ENCODE data around the gene RET.

The RET gene

DNA sequence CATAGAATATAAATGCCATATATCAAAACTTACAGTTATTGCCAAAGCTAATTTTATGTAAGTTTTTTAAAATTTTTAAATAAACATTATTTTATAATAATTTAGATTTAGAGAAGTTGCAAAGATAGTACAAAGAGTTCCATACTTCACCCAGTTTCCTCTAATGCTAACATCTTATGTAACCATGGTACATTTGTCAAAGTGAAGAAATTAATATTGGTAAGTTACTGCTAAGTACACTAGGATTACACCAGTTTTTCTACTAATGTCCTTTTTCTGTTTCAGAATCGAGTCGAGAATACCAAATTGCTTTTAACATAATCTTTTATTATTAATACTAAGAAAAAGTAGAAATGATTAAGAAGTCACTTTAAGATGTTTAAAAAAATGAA is 90.6 kb downstream of the RET start:
- no peak for DNase-seq

DNA sequence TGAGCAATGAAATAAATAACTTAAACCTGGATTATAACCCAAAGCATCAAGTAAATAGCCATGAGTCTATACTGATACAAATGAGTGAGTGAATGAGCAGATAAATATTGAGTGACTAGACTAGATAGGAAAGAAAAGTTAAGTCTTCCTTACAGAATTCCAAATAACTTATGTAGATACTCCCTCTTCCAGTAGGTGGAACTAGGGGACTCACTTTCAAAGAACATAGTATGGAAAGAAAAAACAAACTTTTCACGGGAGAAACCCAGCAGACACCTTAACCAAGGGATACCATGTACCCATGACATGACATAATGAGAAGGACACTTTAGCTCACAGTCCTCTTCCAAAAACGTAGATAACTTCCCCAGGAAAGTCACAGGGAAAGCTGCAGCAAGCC is 93.6 kb downstream of the RET start:
- no peak for DNase-seq

DNA sequence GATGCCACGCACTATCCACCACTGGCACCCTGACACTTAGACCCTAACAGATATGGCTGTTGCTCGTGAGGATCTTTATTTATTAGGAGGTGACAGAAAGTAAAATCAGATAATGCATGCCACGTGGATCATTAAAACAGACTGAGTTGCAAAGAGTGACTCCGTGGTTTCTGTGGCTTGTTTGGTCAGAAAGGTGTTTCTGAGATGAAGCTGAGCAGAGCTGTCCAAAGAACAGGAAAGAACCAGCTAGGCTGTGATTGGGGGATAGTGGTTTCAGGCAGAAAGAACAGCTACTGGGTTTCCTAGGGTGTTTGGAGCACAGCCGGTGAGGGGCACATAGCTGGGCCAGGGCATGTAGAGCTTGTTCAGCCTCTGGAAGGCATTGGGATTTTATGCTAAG is 95.8 kb downstream of the RET start:
- DNase-seq: no peak

DNA sequence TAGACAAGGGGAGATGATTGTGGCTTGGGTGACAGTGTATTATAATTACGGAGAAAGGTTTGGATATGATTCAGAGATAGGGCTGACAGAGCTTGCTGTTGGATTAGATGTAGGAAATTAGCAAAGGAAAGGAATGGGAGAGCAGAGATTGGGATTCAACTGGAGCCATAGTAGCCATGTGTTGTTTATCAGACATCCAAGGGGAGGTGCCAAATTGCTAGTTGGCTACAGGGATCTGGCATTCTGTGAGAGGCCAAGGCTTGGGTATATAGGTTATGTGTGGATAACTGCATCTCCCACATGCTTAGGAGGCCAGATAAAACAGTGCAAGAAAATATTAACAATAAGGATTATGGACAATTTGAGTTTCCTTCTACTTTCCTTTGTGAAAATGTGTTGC is 96.3 kb downstream of the RET start:
- DNase-seq: no peak

DNA sequence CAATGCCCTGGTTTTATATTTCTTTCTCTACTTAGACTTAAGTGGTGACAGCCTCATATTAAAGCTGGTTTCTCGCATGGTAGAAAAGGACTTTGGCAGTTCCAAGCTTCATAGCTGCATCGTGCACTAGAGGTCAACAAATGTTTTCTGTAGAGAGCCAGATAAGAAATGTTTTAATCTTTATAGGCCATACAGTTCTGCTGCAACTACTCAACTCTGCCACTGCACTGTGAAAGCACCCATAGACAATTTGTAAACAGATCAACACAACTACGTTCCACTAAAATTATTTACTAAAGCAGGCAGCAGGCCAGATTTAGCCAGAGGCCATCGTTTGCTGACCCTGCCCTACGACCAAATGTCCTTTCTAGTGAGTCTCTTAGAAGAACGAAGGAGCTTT is 98.1 kb downstream of the RET start:
- DNase-seq: no peak

DNA sequence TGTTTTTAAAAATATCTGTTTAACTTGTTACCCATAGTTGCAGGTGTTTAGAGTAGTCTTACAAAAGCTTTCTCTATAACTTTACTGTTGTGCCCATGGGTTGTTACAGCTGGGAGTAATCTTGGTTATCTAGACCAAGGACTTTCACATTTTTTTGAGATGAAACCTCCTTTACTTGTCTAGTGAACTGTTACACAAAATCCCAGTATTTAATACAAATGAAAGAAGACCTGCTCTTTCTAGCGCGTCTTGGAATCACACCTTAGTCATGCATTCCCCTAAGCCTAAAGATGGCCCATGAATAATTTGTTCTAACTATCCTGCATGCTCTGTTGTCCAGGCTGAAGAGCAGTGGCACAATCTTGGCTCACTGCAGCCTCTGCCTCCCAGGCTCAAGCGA is 99.4 kb downstream of the RET start:
- no peak for DNase-seq

DNA sequence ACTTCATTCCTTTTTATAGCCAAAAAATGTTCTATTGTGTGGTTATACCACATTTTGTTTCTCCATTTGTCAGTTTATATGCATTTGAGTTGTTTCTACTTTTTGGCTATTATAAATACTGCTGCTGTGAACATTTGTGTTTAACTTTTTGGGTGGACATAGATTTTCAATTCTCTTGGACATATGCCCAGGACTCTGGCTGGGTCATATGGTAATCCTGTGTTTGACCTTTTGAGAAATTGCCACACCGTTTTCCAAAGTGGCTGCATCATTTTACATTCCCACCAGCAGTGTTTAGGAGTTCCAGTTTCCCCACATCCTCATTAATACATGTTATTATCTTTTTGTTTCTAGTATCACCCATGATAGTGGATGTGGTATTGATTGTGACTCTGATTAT is 100.7 kb downstream of the RET start:
- DNase-seq: no peak

All from right kidney (tissue), 1 donor.